GM21447 (cell line): ENCODE measurements around the gene EIF2B2.
A peak's percentile ranks its signal among the peaks of the same experiment; 100 is the strongest.
"Not testable (repeated sequence)": the region's sequence is repeated elsewhere in the genome, so short reads cannot be mapped to it uniquely, and the experiment has no call there.

Experiments used
- ATAC-seq: cut with Tn5 transposase; IDR thresholded peaks from one replicate; pipeline ENCODE4 v1.9.1; 2021; ENCODE audit not compliant: unreplicated experiment

The EIF2B2 gene

GRCh38 chr14:74988993-74989392 lies 13.7 kb upstream of the EIF2B2 start:
- ATAC-seq = no peak

GRCh38 chr14:74994182-74994581 lies 8.5 kb upstream of the EIF2B2 start:
- ATAC-seq = not testable (repeated sequence)

- not testable (repeated sequence) for ATAC-seq
Measured at GRCh38 chr14:74995781-74996180, 6.9 kb upstream of the EIF2B2 start.

DNA sequence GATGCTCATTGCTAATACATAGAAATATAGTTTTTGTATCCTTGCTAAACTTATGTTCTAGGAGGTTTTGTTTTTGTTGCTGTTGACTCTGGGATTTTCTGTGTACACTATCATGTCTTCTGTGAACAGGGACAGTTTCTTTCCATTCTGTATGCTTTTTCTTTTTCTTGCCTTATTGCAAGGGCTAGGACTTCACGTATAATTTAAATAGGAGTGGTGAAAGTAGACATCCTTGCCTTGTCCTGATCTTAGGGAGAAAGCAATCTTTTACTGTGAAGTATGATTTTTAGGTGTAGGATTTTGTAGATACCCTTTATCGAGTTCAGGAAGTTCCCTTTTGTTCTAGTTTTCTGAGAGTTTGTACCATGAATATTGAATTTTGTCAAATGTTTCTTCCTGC lies 1.5 kb upstream of the EIF2B2 start:
- ATAC-seq = no peak

DNA sequence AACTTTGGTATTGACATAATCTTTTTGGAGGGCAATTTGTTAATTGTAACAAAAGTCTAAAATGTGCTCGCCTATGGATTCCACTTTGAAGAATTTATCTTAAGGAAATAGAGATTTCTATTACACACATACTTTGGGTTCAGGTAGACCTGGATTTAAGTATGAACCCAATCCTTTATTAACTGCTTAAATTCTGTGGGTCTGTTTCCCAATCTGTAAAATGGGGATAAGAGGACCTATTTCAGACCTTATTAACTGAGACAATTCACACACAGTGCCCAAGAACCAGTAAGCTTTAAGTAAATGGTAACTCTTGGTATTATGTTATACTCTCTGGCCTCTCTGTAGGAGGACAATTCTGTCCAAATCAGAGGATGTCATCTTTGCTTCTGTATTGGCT lies 822 bp upstream of the EIF2B2 start:
- ATAC-seq = peak; percentile 1

GRCh38 chr14:75003250-75004027 lies 718 bp downstream of the EIF2B2 start:
- no peak for ATAC-seq

GRCh38 chr14:75005357-75005756 lies 2.6 kb downstream of the EIF2B2 start:
- ATAC-seq = no peak

DNA sequence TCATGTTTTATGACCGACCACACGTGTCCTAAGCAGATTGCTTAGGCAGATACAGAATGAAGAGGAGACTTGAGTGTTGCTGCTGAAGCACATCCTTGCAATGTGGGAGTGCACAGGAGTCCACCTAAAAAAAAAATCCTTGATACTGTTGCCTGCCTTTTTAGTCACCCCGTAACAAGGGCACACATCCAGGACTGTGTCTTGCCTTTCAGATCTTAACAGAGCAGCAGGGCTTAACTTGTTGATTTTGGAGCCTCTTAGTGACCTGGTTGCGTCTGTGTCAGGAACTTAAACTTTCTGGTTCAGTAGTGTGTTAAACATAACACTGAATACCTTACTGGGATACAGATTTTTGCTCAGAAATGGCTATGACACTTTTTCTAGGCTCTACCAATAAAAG lies 6.5 kb downstream of the EIF2B2 start:
- ATAC-seq = no peak

DNA sequence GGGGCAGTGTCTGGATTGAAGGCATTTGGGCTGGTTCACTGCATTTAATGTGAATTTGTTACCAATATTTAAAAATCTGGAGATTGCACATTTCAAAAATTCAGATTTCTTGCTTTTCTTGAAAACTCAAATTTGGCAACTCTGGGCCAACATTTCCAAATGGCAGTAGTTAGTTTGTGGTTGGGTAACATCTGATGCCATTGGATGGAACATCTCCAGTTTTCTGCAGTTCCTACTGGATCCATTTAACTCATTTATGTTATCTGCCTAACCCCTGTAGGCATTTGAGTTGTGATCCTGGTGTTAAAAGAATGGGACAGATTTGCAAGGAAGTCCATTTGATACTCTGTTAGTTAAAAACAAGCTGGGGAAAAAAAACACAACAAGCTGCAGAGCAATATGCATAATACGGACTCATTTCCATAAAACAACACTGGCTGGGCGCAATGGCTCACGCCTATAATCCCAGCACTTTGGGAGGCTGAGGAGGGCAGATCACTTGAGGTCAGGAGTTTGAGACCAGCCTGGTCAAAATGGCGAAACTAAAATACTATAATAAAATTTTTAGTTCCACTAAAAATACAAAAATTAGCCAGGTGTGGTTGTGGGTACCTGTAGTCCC lies 7.9 kb downstream of the EIF2B2 start:
- ATAC-seq = no peak

DNA sequence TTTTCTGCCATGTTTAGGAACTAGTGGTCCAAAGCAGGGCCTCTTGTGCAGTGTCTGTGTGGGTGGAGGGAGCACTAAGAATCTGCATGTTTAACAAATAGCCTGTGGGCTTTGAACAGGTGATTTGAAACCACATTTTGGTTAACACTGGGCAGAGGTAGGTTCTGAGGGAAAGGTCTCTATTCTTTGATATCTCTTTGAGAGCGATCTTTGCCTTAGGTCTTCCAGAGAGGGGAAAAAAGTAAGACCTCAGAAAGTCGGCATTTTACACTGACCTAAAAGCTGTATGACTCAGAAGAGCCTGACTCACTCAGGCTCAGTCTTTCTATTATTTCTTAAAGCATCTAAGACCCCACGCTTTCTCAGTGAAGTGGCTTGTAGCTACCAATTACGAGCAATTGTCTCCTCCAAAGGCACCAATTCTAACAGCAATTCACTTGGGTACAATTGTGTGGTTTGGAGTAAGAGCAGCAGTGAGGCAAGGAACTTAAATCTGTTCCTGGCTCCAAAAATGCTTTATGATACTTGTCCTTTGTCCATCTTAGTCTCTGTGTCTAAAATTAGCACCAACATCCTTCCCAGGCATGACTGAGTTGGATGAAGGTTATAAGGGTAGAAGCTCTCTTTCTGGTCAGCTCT lies 8.8 kb downstream of the EIF2B2 start:
- no peak for ATAC-seq

DNA sequence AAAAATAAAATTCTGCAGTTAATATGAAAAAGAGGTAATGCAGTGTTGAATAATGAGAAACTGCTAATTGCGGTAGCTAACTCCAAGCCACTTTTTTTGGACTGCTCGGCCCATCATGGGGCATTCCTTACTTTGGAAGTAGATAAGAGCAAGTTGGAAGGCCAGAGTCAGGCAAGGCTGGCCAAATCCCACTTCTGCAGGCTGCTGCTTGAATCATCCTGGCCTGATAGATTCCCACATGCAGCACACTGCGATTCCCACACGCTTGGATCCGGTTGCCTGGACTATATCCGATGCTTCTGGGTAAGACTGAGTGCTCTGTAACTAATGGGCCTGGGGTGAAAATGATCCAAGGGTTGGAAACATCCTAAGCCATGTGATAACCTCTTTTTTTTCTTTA lies 10.6 kb downstream of the EIF2B2 start:
- no peak for ATAC-seq

GRCh38 chr14:75015496-75015895 lies 12.8 kb downstream of the EIF2B2 start:
- no peak for ATAC-seq

GRCh38 chr14:75016815-75017214 lies 14.1 kb downstream of the EIF2B2 start:
- ATAC-seq = no peak

DNA sequence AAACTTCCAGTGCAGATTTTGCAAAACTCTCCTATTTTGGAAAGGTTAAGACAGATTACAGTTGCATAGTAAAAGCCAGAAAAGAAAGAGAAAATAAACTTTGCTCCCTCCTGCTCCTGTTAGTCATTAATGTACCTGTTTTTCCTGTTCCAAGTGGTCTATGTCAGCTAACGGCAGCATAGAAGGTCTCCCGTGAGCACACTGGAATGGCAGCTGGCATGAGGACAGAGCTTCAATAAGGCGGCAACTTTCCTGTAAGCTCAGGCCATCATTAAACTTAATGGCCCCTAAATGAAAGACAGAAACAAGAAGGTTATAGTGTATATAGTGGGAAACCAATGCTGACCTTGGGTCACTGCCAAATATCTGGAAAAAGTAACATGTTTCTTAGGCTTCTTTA lies 16.0 kb downstream of the EIF2B2 start:
- no peak for ATAC-seq

DNA sequence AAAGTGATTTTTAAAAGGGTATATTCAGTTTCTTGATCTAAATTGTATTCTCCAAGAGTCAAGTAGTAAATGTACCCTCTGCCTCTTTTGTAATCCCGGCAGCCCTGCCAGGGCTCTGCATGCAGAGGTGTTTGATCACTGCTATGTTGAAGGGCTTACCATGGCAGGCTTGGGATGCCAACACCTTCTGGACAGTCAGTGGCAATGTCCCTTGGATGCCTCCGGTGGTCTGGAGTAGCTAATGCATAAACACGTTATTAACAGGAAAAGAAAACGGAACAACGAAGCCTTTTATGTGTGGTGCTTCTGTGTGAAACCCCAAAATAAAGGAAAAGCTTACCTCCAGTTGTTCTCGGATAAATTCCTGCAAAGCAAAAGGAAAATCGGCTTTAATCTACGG lies 19.9 kb downstream of the EIF2B2 start:
- ATAC-seq = no peak

GRCh38 chr14:75023108-75023507 lies 20.4 kb downstream of the EIF2B2 start:
- ATAC-seq = no peak

DNA sequence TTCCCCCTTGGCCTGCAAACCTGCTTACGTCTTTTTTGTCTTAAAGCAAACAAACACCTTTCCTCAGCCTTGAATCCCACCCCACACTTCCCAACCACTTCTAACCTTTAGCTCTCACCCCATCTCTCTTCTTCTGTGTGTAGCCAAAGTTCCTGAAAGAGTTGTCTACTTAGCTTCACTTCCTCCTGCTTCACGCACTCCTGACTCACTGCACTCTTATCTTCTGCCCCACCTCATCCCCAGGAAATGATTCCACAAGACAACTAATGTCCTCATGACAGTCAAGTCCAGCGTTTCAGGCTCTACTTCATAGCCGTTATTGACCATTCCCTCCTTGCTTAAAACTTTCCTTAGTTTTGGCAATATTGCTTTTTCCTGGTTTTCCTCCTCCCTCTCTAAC lies 22.4 kb downstream of the EIF2B2 start:
- ATAC-seq = no peak

- ATAC-seq = no peak
Measured at GRCh38 chr14:75025876-75026275, 23.2 kb downstream of the EIF2B2 start.

GRCh38 chr14:75030147-75030546 lies 27.4 kb downstream of the EIF2B2 start:
- no peak for ATAC-seq

DNA sequence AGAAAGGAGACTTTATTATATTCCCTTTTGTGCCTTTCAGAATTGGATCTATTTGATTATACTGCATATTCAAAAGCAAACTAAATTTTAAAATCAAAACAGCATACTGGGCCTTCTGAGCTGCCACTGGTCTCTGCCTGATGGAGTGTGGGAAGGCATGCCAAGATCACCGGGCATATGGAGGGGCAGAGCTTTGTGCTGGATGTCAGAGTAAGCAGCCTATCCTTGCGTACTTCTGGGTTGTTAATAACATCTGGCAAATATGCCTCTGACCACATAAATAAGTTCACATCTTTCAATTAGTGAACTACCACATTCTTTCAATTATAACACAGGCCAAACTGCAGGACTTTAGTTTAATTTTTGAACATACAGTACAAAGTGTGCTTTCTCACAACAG lies 30.2 kb downstream of the EIF2B2 start:
- no peak for ATAC-seq

GRCh38 chr14:75040507-75040906 lies 37.8 kb downstream of the EIF2B2 start:
- no peak for ATAC-seq

- no peak for ATAC-seq
Measured at GRCh38 chr14:75040959-75041358, 38.2 kb downstream of the EIF2B2 start.
